Posterior cingulate gyrus (tissue), 11 donors: ENCODE results near the gene LEP.
A peak's percentile ranks its signal among the peaks of the same experiment; 100 is the strongest.

Source experiments
- DNase-seq, 10 donors: peaks; one replicate each; pipeline versions ENCODE4 v3.0.0 to v3.0.0-alpha.2; 2020 to 2021; ENCODE audit warnings: mixed read lengths in 3 of 10
- intact Hi-C: fragments of 100-400 bp; cut with DNase I; formaldehyde crosslinking; loops from one replicate; pipeline ENCODE4 v1.15.1; 2023

Gene LEP

GRCh38 chr7:128240696-128241386 is at the start of gene LEP:
Gene LEP, plus strand, starts transcription at chr7:128241278. Its CDS starts 10,741 bp downstream, at chr7:128252019.
- DNase-seq = peak in 1 of 10 donors; percentile 72
- intact Hi-C loops = no loop called here

GRCh38 chr7:128192497-128193142 is 48.5 kb upstream of the LEP start:
- DNase-seq = no peak
- intact Hi-C loops = no loop called here

GRCh38 chr7:128194533-128195282 is 46.4 kb upstream of the LEP start:
- intact Hi-C loops = no loop called here
- DNase-seq = no peak

GRCh38 chr7:128197589-128197988 is 43.5 kb upstream of the LEP start:
- intact Hi-C loops = no loop called here
- DNase-seq = no peak

- DNase-seq = no peak
- intact Hi-C loops = no loop called here
These were observed 43.0 kb upstream of the LEP start for GRCh38 chr7:128197989-128198580.

GRCh38 chr7:128200376-128200775 is 40.7 kb upstream of the LEP start:
- peak in 1 of 10 donors; percentile 39 for DNase-seq
- intact Hi-C loops = no loop called here

GRCh38 chr7:128201067-128201689 is 39.9 kb upstream of the LEP start:
- DNase-seq = peak in 2 of 10 donors; percentile 86 to 89
- intact Hi-C loops = no loop called here

- peak in 1 of 10 donors; percentile 54 for DNase-seq
- intact Hi-C loops = no loop called here
These were observed 39.4 kb upstream of the LEP start for GRCh38 chr7:128201690-128202085.

GRCh38 chr7:128202287-128202957 is 38.7 kb upstream of the LEP start:
- DNase-seq = peak in 1 of 10 donors; percentile 55
- intact Hi-C loops = no loop called here

- peak in 1 of 10 donors; percentile 52 for DNase-seq
- intact Hi-C loops = no loop called here
These were observed 38.0 kb upstream of the LEP start for GRCh38 chr7:128203047-128203491.

- intact Hi-C loops = no loop called here
- no peak for DNase-seq
These were observed 37.3 kb upstream of the LEP start for GRCh38 chr7:128203710-128204214.

GRCh38 chr7:128204455-128204854 is 36.6 kb upstream of the LEP start:
- no peak for DNase-seq
- intact Hi-C loops = no loop called here

GRCh38 chr7:128205068-128205467 is 36.0 kb upstream of the LEP start:
- intact Hi-C loops = no loop called here
- peak in 1 of 10 donors; percentile 47 for DNase-seq

GRCh38 chr7:128206017-128206746 is 34.9 kb upstream of the LEP start:
- peak in 1 of 10 donors; percentile 40 for DNase-seq
- intact Hi-C loops = no loop called here

- DNase-seq = no peak
- intact Hi-C loops = no loop called here
These were observed 34.2 kb upstream of the LEP start for GRCh38 chr7:128206747-128207500.

- no peak for DNase-seq
- intact Hi-C loops = loop anchor here (2.0 kb wide), 1 partner anchor 173 kb away; no protein-coding TSS in a partner anchor
These were observed 33.5 kb upstream of the LEP start for GRCh38 chr7:128207609-128208008.

- intact Hi-C loops = loop anchor here (1.0 to 10.0 kb wide), 4 partner anchors 74 to 501 kb away; no protein-coding TSS in a partner anchor
- DNase-seq = peak; percentile 42 to 96 (median 72)
These were observed 31.6 kb upstream of the LEP start for GRCh38 chr7:128209229-128210035.
